Prostate gland (tissue), 2 donors: ENCODE results near the gene FAM20B. TPM values are rescaled to one million over a fixed set of nuclear protein-coding genes. Genes with fewer than 3 reads are reported as not detected.

Experiments used
- DNase-seq: peaks from one replicate; pipeline ENCODE4 v3.0.0-alpha.2; 2019; ENCODE audit warnings: low spot score
- H3K27ac ChIP-seq, 2 donors: fragments of 200-600 bp; sonication (generic); 2 replicates each; pipeline ENCODE4 v1.5.1; 2017 to 2019
- H3K27me3 ChIP-seq: fragments of 200-600 bp; sonication (generic); replicated peaks from 2 replicates; pipeline ENCODE4 v1.5.1; 2019; ENCODE audit not compliant: insufficient read depth
- H3K36me3 ChIP-seq, 2 donors: fragments of 200-600 bp; sonication (generic); 1 replicate in 1 of 2; 2 replicates in 1 of 2; pipeline versions ENCODE4 v1.5.1 to v1.8.1; 2017 to 2019
- H3K4me1 ChIP-seq: fragments of 200-600 bp; sonication (generic); replicated peaks from 2 replicates; pipeline ENCODE4 v1.5.1; 2019
- H3K4me3 ChIP-seq, 2 donors: fragments of 200-600 bp; sonication (generic); 2 replicates each; pipeline ENCODE4 v1.5.1; 2017 to 2019
- H3K9me3 ChIP-seq: fragments of 200-600 bp; sonication (generic); 2 replicates; pipeline ENCODE4 v1.5.1; 2017
- CTCF ChIP-seq, 4 experiments: fragments of 200-600 bp in 2 of 4; fragments of 450-650 bp in 2 of 4; sonication (generic) in 2 of 4; IDR thresholded peaks; 1 replicate in 3 of 4; 2 replicates in 1 of 4; pipeline ENCODE4 v1.5.1; 2016 to 2019; ENCODE audit warnings: antibody characterized with exemption in 4 of 4, mild to moderate bottlenecking in 2 of 4, moderate library complexity in 2 of 4
- POLR2A ChIP-seq: fragments of 450-650 bp; IDR thresholded peaks from one replicate; pipeline ENCODE4 v1.6.1; 2016; ENCODE audit warnings: antibody characterized with exemption, mild to moderate bottlenecking
- POLR2AphosphoS5 ChIP-seq: sonication (generic); formaldehyde crosslinking; IDR thresholded peaks from one replicate; pipeline ENCODE4 v1.6.1; 2017; ENCODE audit warnings: antibody characterized with exemption
- WGBS: methylation state at CpG from one replicate; pipeline ENCODE4 v1.1.5; 2018; 5-methylcytosine and 5-hydroxymethylcytosine counted together
- intact Hi-C: fragments of 100-400 bp; cut with DNase I; formaldehyde crosslinking; loops from one replicate; pipeline ENCODE4 v1.14.2; 2022
- total RNA-seq, 2 donors: library from RNA; depleted of rRNA; stranded (reverse); fragments of >200 nt; gene quantifications; one replicate each; pipeline ENCODE4 v1.1.0, GENCODE V29; 2016

The FAM20B gene
- total RNA-seq, 2 donors from 2014 or later = 20.1 to 21.6 TPM

- Histone ChIP-seq H3K4me3 (no peak overlapping the region), H3K4me1 (no peaks in the 10 kb centered on the region), H3K9me3 (no peaks in the 10 kb centered on the region), H3K36me3 (peaks cover 0 to 14% of the 10 kb centered on the region in 2 donors), H3K27ac (no peak overlapping the region), H3K27me3 (no peaks in the 10 kb centered on the region)
- WGBS = 88% methylated on average over 15 of the region's 15 CpGs
- TF ChIP-seq CTCF (IDR thresholded peaks at IDR 0.05) (no peak), POLR2A (no peak), POLR2AphosphoS5 (no peak)
- intact Hi-C loops = no loop called here
- no peak for DNase-seq
Measured at GRCh38 chr1:179107706-179108629, 82.3 kb downstream of the FAM20B start.

GRCh38 chr1:179108644-179109043 lies 83.0 kb downstream of the FAM20B start:
- 91% methylated on average over 2 of the region's 2 CpGs for WGBS
- no peak for TF ChIP-seq CTCF (IDR thresholded peaks at IDR 0.05)
- TF ChIP-seq POLR2A = no peak
- TF ChIP-seq POLR2AphosphoS5 = no peak
- no peak for DNase-seq
- Histone ChIP-seq H3K4me1 (no peaks in the 10 kb centered on the region), H3K36me3 (peaks cover 0 to 14% of the 10 kb centered on the region in 2 donors), H3K9me3 (no peaks in the 10 kb centered on the region), H3K27me3 (no peaks in the 10 kb centered on the region), H3K4me3 (no peak overlapping the region), H3K27ac (no peak overlapping the region)
- intact Hi-C loops = no loop called here

- no peak overlapping the region for H3K27ac ChIP-seq
- H3K9me3 ChIP-seq = no peaks in the 10 kb centered on the region
Measured at GRCh38 chr1:179115181-179115580, 89.5 kb downstream of the FAM20B start.

GRCh38 chr1:179119513-179119912 lies 93.8 kb downstream of the FAM20B start:
- intact Hi-C loops = no loop called here
- Histone ChIP-seq H3K4me3 (no peak overlapping the region), H3K9me3 (no peaks in the 10 kb centered on the region), H3K27me3 (no peaks in the 10 kb centered on the region), H3K27ac (no peak overlapping the region), H3K4me1 (no peaks in the 10 kb centered on the region), H3K36me3 (no peaks in the 10 kb centered on the region)
- TF ChIP-seq CTCF (IDR thresholded peaks at IDR 0.05) (no peak), POLR2AphosphoS5 (no peak), POLR2A (no peak)
- DNase-seq = no peak

More at GRCh38 chr1:179115181-179115580, 89.5 kb downstream of the FAM20B start:
- Histone ChIP-seq H3K27me3 (no peaks in the 10 kb centered on the region), H3K36me3 (no peaks in the 10 kb centered on the region), H3K4me3 (no peak overlapping the region), H3K4me1 (no peaks in the 10 kb centered on the region)
- WGBS = 85% methylated on average over 3 of the region's 3 CpGs
- TF ChIP-seq POLR2AphosphoS5 = no peak
- DNase-seq = no peak
- intact Hi-C loops = no loop called here

GRCh38 chr1:179120736-179121135 lies 95.0 kb downstream of the FAM20B start:
- WGBS = 89% methylated on average over 2 of the region's 2 CpGs
- Histone ChIP-seq H3K27me3 (no peaks in the 10 kb centered on the region), H3K9me3 (no peaks in the 10 kb centered on the region), H3K4me1 (no peaks in the 10 kb centered on the region), H3K27ac (no peak overlapping the region), H3K4me3 (no peak overlapping the region), H3K36me3 (no peaks in the 10 kb centered on the region)
- TF ChIP-seq POLR2AphosphoS5 (no peak), POLR2A (no peak), CTCF (IDR thresholded peaks at IDR 0.05) (no peak)
- DNase-seq = no peak
- intact Hi-C loops = loop anchor here (2.0 to 10.0 kb wide), 2 partner anchors 74 to 244 kb away; partner anchors contain the start of gene AXDND1
